Measurements from ENCODE around the gene ALDH4A1. TPM values are rescaled to one million over a fixed set of nuclear protein-coding genes. Genes with fewer than 3 reads are reported as not detected.

Gene ALDH4A1
- total and polyA plus RNA-seq, 10 of the 15 experiments (the other 5 are each of a cell fraction or from before 2014, with no cell fraction given): 0.06 to 25.5 (median 13.0) TPM

GRCh38 chr1:18828224-18828623 lies 74.1 kb downstream of the ALDH4A1 start:
- DNase-seq (ENCODE audit: low read depth, low spot score): no peak
- Histone ChIP-seq H3K79me2 (ENCODE audit: control insufficient read depth, insufficient read depth, low read length) (no peaks in the 10 kb centered on the region), H3K4me1 (ENCODE audit: control insufficient read depth, insufficient read depth, low read length) (no peaks in the 10 kb centered on the region), H3K27me3 (replicated peaks in 1 of 2; ENCODE audit: control insufficient read depth in 2 of 2, insufficient read depth in 2 of 2, low read length in 1 of 2) (no peaks in the 10 kb centered on the region), H3K27ac (ENCODE audit: control insufficient read depth, insufficient read depth) (no peak overlapping the region), H3K36me3 (ENCODE audit: control insufficient read depth in 2 of 2, insufficient read depth in 2 of 2, low read length in 1 of 2) (no peaks in the 10 kb centered on the region), H2AFZ (ENCODE audit: control insufficient read depth, low read depth, low read length) (no peak overlapping the region), H3K9me3 (replicated peaks; ENCODE audit: control insufficient read depth, insufficient read depth, low read length) (no peaks in the 10 kb centered on the region; the same call in 2 of the 3 replicates), H3K4me2 (ENCODE audit: control insufficient read depth, insufficient read depth) (no peak overlapping the region), H4K20me1 (ENCODE audit: control insufficient read depth, insufficient read depth) (no peaks in the 10 kb centered on the region), H3K4me3 (no peak overlapping the region), H3K9ac (ENCODE audit: control insufficient read depth, insufficient read depth, low read length) (no peak overlapping the region)
- ChIA-PET POLR2A (no interaction called here), CTCF (no interaction called here), SMC1A (ENCODE audit: uncharacterized antibody, unreplicated experiment) (no interaction called here), RAD21 (ENCODE audit: unreplicated experiment) (no interaction called here)
- FAIRE-seq: no peak
- ATAC-seq: no peak
- in situ Hi-C loops (cut with MboI): no loop called here
- intact Hi-C loops (cut with micrococcal nuclease; ENCODE audit: unreplicated experiment): no loop called here
- 0% methylated on average over 2 of the region's 2 CpGs for WGBS (ENCODE audit: insufficient coverage, insufficient replicate concordance, low lambda C conversion rate, missing lambda C conversion rate)
- no TSS peak for BruUV-seq (replicated peaks)
- TF ChIP-seq NBN (IDR thresholded peaks at IDR 0.05) (no peak), TCF3 (IDR thresholded peaks at IDR 0.05; ENCODE audit: borderline replicate concordance, insufficient read depth, low read depth, low read length) (no peak), CHD4 (IDR thresholded peaks at IDR 0.05) (no peak), SREBF1 (IDR thresholded peaks at IDR 0.05; ENCODE audit: low read length) (no peak), ZNF274 (IDR thresholded peaks at IDR 0.05; ENCODE audit: insufficient read depth, insufficient read length) (no peak), ZBTB4 (CRISPR knock-in tag; IDR thresholded peaks at IDR 0.05) (no peak), E2F8 (IDR thresholded peaks at IDR 0.05; ENCODE audit: low read depth, partially characterized antibody) (no peak), E4F1 (IDR thresholded peaks at IDR 0.05; ENCODE audit: borderline replicate concordance, partially characterized antibody) (no peak), TBL1XR1 (IDR thresholded peaks at IDR 0.05; ENCODE audit: low read depth, low read length) (no peak), RAD21 (IDR thresholded peaks at IDR 0.05; ENCODE audit: insufficient read depth, low read depth, low read length) (no peak), CREB1 (IDR thresholded peaks at IDR 0.05; ENCODE audit: low read depth) (no peak), MTA2 (IDR thresholded peaks at IDR 0.05; ENCODE audit: low read depth) (no peak), BCL11A (IDR thresholded peaks at IDR 0.05; ENCODE audit: low read depth, low read length) (no peak), PBX3 (IDR thresholded peaks at IDR 0.05; ENCODE audit: insufficient replicate concordance, low read depth, low read length) (no peak), CEBPB (IDR thresholded peaks at IDR 0.05; ENCODE audit: borderline replicate concordance in 1 of 2, low read depth in 2 of 2, low read length in 2 of 2) (no peak)
